Stimulated activated CD4-positive, alpha-beta T cell treated with anti-CD3 and anti-CD28 coated beads, TNF-alpha, amount 100 ng/mL, for 24 hours (primary cell): ENCODE measurements around the gene ARGLU1.
"Not testable (repeated sequence)": the region's sequence is repeated elsewhere in the genome, so short reads cannot be mapped to it uniquely, and the experiment has no call there.

Source experiments
- DNase-seq, 3 experiments: peaks; one replicate each; pipeline ENCODE4 v3.0.0-alpha.2; 2020; ENCODE audit warnings: low read depth in 3 of 3

ARGLU1 gene

DNA sequence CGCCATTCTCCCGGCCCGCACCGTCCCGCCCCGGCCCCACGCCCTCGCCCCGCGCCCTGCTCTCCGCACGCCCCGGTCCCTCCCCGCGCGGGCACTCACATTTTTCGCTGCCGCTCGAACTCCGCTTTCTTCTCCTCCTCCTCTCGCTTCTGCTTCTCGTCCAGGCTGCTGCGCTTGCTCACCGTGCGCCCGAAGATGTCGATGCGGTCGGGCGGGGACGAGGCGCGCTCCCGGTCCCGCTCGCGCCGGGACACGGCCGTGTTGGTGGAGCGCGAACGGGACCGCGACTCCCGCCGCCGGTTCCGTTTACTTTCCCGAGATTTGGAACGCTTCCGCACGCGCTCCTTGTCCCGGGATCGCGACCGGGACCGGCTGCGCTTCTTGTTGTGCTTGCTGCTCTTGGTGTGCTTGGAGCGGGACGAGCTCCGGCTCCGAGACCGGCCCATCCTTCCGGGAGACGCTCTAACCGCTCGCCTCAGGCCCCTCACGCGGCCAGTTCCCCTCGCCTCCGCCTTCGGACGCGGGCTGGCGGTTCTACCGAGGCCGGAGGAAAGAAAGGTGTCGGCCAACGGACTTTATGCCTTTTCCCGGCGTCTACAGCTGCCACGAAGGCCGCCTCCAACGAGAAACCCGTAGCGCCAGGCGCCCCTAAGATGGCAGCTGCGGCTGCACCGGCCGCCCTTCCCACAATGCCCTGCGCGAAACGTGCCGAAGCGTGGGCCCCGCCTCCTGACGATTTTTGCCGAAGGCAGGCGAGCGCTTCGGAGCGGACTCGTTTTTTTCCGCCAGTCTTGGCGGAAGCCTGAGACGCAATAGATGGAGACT is at the start of gene ARGLU1:
Gene ARGLU1 (minus strand): TSS at position 664 of the 825 bp plus-strand sequence. CDS start 218 bp downstream, at position 446.
- peak; percentile 92 to 94 (median 93) for DNase-seq

GRCh38 chr13:106617561-106617960 is 49.6 kb upstream of the ARGLU1 start:
- DNase-seq, result no peak

DNA sequence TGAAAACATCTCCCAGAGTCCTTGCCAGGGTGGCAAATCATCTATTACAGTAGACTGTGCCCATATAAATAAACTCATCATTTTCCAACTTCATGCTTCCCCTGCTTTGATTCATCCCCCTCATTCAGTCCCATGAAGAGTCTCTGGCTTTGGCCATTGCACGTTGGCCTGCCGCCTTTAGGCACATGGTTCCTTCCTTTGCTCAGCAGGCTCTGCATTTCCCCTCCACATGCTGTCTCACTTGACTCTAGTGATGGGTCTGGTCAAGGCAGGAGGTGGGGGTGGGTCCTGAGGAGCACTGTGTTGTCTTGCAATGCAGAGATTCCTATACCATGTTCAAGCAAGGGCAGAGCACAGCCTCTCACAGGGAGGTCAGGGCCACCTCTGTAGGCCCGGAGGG is 48.8 kb upstream of the ARGLU1 start:
- no peak for DNase-seq

DNA sequence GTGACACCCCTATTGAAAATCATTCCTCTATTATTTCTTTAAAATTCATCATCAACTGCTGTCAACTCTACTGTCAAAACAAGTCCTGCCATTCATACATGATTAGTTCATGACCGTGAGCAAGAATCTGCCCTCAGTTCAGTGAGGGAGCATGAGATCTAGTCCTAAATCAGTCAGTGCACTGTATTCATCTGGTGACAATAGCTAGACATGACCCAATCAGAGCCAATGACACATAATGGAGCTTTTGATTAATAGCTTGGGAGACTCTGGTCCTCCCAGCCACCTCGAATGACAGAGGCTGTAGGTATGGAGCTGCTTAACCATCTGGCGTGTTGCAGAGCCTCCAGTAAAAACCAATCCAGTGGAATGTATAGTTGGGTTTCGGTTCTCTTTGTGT is 46.9 kb upstream of the ARGLU1 start:
- no peak for DNase-seq

DNA sequence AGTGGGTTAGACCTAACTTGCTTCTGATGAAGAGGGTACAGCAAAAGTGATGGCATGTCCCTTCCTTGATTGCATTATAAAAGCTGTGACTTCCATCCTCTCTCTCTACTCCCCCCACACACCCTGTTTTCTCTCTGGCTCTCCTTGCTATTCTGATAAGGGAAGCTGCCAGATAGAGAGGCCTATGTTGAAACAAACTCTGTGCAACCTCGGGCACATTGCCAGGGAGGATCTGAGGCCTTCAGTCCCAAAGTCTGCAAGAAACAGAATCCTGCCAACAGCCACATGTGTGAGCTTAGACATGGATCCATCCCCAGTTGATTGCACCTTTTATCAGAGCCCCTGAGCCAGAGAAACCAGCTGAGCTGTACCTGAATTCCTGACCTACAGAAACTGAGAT is 44.8 kb upstream of the ARGLU1 start:
- no peak for DNase-seq

- DNase-seq, result no peak
These were observed 42.5 kb upstream of the ARGLU1 start for GRCh38 chr13:106610486-106610885.

GRCh38 chr13:106609116-106609515 is 41.2 kb upstream of the ARGLU1 start:
- no peak for DNase-seq

- no peak for DNase-seq
These were observed 35.6 kb upstream of the ARGLU1 start for GRCh38 chr13:106603546-106603945.

DNA sequence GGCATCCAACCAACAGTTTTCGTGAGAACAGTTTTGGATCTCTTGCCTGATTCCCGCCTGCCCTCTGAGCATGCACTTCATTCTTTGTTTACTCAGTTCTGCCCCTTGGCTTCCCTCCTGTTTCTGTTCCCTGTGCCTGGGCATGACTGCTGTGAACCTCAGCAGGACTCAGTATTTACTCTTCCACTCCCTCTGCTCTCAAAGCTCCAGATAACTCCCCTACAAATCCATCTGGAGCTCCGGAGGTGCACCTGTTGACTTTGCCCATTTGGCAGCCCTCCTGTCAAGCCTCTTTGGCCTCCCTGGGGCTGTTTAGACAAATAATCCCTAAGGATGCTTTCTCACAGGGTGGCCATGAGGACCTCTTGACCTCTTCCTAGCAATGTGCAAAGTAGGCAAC is 34.2 kb upstream of the ARGLU1 start:
- DNase-seq, result no peak

- no peak for DNase-seq
These were observed 33.6 kb upstream of the ARGLU1 start for GRCh38 chr13:106601489-106601888.

GRCh38 chr13:106600798-106601135 is 32.8 kb upstream of the ARGLU1 start:
- not testable (repeated sequence) for DNase-seq

GRCh38 chr13:106599875-106600797 is 32.2 kb upstream of the ARGLU1 start:
- no peak for DNase-seq

DNA sequence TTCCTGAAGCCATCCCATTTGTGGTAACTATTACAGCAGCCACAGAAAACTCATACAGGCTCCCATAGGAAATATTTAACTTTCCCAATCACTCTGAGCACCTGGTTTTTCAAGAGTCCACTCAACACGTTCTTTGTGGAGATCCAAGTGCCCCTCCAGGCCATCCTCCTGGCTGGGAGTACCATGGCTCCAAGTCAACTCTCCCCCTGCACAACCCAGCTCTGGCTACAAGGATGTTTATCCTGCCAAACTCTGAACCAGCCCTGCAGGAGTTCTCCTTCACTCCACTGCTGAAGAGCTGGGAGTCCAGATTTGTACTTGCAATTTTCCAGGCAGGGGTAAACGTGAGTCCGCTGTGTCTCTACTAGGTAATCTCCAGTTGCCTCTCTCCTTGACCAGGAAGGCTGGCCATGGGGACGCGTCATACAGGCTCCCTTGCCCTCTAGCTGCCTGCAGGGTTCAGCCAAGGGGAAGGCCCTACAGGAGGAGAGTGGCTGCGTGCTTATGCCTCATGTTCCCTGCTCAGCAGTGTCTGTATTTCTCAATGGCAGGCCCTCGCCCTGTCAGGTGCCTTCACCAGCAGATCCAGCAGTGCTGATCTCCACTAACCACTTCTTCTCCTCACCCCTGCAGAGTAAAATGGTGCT is 29.9 kb upstream of the ARGLU1 start:
- no peak for DNase-seq

DNA sequence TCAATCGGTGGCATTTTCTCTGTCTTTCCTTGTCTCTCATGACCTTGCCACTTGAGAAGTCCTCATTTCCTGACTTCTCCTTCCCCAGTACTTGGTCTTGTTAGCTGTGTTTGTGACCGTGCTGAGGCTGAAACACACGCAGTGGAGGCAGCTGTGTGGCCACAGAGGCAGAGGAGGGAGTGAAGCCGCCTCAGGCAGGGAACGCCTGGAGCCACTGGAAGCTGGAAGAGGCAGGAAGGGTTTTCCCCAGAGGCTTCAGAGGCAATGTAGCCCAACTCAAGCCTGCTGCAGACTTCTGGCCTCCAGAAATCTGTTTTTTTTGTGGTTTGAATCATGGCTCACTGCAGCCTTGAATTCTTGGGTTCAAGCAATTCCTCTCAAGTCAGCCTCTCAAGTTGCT is 29.2 kb upstream of the ARGLU1 start:
- DNase-seq, result no peak

DNA sequence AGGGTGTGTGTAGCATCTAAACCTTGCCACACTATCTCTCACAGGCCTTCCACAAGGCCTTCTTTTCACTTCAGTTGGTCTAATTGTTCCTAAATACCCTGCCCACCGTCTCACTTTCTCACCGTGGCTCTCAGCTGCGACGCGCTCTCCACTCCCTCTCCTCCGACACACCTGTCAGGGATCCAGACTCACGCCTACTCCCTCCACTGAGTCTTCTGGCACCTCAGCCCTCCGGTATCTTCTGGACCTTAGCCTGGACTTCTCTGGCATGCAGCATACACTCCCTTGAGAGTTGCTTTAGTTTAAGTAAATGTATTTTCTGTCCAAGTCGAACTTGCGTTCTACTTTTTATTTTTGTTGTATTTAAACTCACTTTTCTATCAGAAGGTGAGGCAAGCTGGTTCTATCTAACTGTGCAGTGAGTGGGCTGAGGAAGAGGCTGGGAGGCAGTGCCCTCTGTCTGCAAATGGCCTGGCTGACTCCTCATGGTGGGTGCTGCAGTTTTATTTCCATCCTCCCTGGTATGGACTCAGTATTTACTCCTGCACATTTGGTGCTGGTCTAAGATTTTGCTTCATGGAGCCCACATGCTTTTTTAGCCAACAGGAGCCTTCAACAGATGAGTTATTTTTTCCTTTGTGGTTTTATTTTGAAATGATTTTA is 28.5 kb upstream of the ARGLU1 start:
- no peak for DNase-seq

DNA sequence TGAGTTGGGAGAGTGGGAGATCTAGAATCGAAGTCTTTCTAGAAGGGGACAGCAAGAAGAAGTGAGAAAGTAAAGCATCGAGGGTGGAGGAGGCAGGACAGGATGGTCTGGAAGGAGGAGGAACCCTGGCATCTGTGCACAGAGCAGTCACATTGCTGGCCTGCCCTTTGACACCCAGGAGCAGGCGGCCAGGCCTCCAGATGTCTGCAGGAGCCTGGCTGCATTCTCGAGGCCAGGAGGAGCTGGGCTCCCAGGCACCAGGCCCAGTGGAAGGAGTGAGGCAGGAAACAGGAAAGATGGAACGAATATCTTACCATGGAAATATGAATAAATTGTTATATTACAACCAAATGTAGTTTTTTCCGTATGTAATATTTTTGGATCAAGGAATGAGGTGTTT is 27.7 kb upstream of the ARGLU1 start:
- no peak for DNase-seq

DNA sequence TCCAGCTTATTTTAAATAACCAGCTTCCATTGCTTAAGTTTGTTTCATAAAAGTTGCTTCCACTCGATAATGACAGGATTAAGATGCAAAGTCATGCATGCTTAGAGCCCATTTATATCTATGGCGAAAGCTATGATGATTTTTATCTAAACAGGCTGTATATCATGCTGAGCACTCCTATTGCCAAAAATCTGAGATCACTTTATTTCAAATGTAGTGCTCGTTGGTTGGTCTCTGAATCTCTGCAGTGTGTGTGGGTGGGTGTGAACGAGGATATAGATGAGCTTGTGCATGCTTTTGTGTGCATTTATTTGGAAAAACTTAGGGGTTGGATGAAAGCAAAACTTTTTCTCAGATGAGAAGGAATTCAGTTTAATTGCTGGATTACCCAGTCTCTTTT is 27.0 kb upstream of the ARGLU1 start:
- DNase-seq, result no peak

- no peak for DNase-seq
These were observed 25.2 kb upstream of the ARGLU1 start for GRCh38 chr13:106593132-106593531.

- DNase-seq, result no peak
These were observed 23.4 kb upstream of the ARGLU1 start for GRCh38 chr13:106591299-106591698.

GRCh38 chr13:106589716-106590115 is 21.8 kb upstream of the ARGLU1 start:
- no peak for DNase-seq

DNA sequence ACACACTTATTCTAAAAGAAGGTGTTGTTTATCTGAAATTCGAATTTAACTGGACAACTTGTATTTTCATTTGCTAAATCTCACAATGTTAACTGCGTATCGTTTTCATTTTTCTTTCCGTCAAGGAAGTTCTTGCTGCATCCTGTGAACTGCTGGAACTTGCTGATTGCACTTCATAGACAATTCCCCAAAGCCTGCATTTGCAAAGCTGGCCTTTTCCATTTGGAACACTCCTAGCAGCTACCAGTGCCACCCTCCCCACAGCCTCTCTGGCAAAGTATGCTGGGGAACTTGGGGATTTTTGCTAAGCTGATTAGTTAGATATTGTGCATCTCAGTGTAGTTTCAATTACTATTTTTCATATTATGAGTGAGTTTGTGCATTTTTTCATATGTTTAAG is 20.4 kb upstream of the ARGLU1 start:
- no peak for DNase-seq

DNA sequence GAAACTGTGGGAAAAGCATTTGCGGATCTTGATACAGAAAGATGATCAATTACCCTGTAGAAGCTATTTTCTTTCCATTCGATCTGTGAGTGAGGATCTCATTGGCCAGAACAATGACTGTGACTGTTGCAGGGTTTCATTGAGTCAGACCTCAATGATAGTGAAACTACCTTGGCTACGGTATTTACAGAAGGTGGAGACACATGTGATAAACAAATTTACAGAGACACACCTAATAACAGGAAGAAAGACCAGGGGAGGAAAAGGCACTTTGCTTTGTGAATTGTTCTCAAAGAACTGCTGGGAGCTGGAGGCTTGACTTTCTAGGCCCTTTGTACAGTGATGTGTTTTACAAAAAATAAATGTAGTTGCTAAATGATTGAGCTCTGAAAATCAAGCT is 19.9 kb upstream of the ARGLU1 start:
- DNase-seq, result no peak
